ENCODE data around the gene PRR5.
"Not testable (repeated sequence)": the region's sequence is repeated elsewhere in the genome, so short reads cannot be mapped to it uniquely, and the experiment has no call there.

Gene PRR5

GRCh38 chr22:44676066-44676440 lies 26.0 kb upstream of the PRR5 start:
- FAIRE-seq, result not testable (repeated sequence)

DNA sequence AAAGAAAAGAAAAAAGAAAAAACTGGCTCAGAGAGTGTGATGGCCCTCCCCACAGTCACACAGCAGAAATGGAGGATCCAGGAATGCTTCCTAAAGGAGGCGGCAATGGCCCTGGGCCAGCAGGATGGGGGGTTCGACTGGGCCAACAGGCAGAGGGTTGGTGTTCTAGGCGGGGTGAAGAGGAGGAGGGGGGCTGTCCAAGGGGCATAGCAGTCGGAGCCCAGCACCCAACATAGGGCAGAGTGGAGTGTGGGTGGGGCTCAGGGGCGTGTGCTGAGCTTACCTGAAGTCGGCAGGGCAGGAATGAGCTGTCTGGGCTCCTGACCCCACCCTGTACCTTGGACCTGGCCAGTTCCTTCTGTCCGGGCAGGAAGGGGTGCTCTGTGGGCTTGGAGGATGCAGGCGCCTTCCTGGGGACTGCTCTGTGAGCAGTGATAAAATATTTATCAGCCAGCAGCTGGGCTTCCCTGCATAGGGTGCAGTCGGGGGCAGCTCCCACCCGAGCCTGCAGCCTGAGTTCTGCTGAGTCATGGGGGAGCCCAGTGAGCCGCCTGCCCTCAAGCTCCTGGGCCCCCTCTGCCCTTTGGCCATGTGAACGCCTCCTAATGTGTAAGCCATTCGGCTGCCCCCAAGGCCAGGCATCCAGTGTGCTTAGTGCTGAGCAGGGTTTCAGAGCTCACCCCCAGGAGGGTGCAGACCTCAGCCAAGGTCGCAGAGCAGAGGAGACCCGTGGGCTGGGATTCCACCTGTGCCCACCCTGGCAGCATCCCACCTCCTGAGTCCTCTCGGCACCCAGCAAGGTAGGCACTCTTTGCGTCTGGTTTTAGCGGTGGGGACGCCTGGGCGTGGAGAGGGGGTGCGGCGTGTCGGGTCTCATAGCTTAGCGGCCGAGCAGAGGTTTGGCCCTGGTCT lies 25.3 kb upstream of the PRR5 start:
- no peak for FAIRE-seq

- no peak for FAIRE-seq
Measured at GRCh38 chr22:44677353-44677840, 24.6 kb upstream of the PRR5 start.

GRCh38 chr22:44677871-44678555 lies 24.0 kb upstream of the PRR5 start:
- FAIRE-seq, result no peak

DNA sequence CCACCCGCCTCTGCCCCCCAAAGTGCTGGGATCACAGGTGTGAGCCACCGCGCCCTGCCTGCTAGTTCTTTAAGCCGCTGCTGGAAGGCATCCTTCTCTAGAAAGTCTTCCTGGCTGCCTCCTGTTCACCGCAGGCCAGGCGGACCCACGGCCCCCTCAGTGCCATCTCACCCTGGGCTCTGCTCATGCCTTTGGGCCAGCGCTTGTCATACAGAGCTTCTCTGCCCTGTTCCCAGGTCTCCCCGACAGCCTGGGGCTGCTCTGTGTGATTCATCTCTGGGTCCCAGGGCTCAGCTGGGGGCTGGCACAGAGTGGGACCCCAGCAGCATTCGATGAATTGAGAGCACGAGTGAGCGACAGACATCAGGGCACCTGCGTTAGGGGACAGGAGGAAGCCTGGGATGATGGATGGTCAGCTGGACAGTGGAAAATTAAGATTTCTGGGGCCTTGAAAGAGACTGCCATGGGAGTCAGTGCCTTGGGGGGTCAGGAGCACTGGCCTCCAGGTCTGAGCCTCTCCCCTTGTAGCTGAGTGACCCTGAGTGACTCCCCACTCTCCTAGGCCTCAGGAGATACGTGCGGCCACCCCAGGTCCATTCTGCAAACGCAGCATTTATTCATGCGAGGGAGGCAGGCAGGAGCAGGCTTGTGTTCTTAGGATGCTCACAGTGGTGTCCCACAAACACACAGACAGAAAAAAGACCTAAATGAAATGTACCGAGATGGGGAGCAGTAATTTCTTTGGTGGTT lies 23.3 kb upstream of the PRR5 start:
- no peak for FAIRE-seq

- not testable (repeated sequence) for FAIRE-seq
Measured at GRCh38 chr22:44679306-44679647, 22.7 kb upstream of the PRR5 start.

DNA sequence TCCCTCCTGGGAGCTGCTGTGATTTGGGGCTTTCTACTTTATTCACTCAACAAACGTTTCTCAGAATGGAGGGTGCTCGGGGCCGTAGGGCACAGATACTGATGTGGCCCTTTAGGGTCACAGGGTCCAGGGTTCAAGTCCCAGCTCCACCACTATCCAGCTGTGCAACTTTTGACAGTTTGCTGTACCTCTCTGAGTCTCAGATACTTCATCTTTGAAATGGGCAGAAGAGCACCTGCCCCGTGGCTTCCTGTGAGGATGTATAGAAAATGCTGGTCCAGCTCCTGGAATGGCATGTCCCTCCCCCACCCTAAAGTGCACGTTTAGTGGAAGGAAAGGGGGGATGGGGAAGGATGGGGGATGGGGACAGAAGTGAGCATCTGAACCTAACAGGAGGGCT lies 21.9 kb upstream of the PRR5 start:
- no peak for FAIRE-seq

GRCh38 chr22:44680481-44680894 lies 21.5 kb upstream of the PRR5 start:
- FAIRE-seq, result no peak

- FAIRE-seq, result no peak
Measured at GRCh38 chr22:44682556-44683168, 19.3 kb upstream of the PRR5 start.

DNA sequence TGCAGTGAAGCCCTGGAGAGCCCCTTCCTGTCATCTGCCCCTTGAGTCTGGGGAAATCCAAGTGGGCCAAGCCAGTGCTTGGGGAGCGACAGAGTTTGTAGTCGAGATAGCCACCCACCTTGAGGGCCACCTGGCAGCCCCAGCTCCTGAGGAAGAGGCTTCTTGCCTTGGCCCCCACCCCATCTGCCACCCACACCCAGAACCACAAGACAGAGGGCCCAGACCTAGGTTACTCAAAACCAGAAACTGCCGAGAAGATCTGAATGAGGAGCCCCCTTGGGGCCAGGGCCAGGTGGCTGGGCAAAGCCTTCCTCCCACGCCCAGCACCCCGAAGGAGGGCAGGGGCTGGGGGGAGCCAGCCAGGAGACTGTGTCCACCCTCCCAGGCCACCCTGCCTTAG lies 18.8 kb upstream of the PRR5 start:
- FAIRE-seq, result no peak

GRCh38 chr22:44683881-44684280 lies 18.1 kb upstream of the PRR5 start:
- no peak for FAIRE-seq

DNA sequence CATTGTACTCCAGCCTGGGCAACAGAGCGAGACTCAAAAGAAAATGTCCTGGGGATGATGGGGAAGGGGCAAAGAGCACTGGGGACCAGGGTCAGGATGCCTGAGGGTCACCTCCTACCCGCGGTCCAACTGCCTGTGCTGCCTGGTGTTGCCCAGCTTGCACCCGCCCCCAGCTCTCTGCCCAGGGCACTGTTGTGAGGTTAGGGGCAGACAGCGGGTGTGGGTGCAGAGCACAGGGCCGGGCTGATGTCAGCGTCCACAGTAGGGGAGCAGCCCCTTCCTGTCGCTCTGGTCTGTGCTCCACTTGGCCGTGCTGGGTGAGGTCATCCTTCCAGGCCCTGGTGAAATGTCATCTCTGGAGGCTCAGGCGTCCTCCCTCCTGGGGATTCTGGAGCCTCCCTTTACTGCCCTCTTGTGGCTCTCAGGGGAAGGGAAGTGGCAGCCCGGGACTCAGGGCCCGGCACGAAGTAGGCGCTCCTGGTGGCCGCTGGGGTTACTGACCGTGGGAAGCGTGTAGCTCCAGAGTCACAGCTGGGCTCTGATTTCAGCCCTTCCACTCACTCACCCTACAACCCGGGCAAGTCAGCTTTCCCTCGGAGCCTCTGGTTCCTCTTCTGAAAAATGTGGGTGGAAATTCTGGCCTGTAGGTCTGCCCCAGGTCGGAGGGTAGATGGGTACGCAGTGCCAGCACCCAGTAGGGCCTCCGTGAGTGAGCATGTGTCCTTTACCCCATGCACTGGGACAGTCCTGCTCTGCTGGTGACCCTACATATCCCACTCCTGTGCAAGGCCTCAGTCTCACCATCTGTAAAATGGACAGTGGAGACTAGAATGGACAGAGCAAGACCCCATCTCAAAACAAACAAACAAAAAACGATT lies 17.3 kb upstream of the PRR5 start:
- peak; percentile 86 for FAIRE-seq

- FAIRE-seq, result peak; percentile 44
Measured at GRCh38 chr22:44685384-44686056, 16.5 kb upstream of the PRR5 start.

GRCh38 chr22:44686873-44687600 lies 15.0 kb upstream of the PRR5 start:
- FAIRE-seq, result no peak

GRCh38 chr22:44689173-44689572 lies 12.8 kb upstream of the PRR5 start:
- no peak for FAIRE-seq

DNA sequence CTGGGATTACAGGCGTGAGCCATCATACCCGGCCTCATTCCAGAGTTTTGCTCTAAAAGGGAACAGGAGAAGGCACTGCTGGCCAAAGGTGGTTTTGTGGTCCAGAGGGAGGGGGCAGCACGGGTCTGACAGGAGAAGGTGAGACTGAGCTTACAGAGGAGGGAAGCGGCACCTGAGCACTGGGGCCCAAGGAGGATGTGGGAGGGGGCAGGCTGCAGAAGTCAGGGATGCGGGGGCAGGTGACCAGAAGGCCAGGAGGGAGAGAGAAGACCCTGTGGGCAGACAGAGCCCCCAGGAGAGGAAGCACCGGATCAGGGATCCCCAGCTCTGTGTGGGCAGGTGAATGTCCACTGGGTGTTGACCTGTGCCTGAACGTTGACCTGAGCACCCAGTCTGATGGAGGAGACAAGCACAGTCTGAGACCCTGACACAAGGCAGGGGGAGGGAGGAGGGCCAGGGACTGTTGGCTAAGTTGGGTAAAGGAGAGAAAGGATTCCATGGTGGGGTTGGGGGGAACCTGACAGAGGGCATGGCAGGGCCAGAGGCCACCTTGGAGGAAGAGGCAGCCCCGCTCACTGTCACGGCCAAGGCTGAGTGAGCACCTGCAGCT lies 12.0 kb upstream of the PRR5 start:
- FAIRE-seq, result no peak

DNA sequence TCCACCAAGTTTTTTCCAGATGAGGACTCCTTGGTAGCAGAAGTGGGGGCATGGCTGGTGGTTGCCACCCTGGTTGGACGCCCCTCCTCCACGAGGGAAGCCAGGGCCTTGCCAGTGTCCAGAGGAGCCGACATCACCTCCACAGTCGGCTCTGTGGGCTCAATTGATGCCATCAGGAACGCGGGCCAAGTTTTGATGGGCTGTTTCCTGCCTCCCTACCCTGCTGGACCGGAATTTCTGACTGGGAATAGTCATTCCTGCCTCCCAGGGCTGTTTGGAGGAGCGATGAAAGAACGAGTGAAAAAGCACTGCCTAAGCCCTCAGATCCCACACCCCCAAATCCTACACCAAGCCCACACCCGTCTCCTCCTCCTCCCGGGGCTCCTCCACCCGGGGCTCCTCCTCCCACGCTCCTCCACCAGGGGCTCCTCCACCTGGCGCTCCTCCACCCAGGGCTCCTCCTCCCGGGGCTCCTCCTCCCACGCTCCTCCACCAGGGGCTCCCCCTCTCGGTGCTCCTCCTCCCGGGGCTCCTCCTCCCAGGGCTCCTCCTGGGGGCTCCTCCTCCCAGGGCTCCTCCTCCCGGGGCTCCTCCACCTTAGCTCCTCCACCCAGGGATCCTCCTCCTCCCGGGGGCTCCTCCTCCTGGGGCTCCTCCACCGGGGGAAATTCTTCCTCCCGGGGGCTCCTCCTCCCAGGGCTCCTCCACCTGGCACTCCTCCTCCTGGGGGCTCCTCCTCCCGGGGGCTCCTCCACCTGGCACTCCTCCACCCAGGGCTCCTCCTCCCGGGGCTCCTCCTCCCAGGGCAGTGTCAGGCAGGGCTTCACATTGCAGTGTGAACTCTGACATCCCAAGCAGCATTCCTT lies 10.0 kb upstream of the PRR5 start:
- FAIRE-seq, result no peak

DNA sequence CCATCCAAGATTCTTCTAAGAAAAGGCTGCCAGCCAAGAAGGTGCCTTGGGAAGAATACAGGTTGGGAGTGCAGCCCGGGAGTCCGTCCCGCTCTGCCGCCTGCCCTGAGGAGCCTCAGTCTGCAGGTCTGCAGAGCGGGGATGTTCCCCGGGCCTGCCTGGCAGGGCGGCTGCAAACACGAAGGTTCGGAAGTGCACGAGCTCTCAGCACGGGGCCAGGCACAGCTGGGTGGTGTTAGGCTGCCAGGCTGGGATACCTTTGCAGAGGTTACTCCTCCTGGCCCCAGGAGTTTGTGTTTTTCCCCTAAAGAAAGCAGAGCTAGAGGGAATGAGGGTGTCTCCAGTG lies 9.4 kb upstream of the PRR5 start:
- FAIRE-seq, result no peak

DNA sequence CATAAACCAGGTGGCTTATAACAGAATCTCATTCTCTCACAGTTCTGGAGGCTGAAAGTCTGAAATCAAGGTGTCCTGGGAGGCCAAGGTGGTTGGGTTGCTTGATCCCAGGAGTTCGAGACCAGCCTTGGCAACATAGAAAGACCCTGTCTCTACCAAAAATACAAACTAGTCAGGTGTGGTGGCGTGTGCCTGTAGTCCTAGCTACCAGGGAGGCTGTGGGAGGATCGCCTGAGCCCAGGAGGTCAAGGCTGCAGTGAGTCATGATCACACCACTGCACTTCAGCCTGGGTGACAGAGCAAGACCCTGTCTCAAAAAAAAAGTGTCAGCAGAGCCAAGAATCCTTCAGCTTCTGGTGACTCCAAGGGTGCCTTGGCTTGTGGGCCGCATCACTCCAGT lies 8.9 kb upstream of the PRR5 start:
- no peak for FAIRE-seq
